Stimulated activated CD4-positive, alpha-beta T cell treated with anti-CD3 and anti-CD28 coated beads, Interleukin-12 subunit alpha, Interleukin-12 subunit beta, amount 100 ng/mL, for 48 hours (primary cell): ENCODE results near the gene OLFML3.
A peak's percentile ranks its signal among the peaks of the same experiment; 100 is the strongest.

Experiments used
- DNase-seq, 3 donors: peaks; one replicate each; pipeline ENCODE4 v3.0.0-alpha.2; 2020; ENCODE audit warnings: low read depth in 2 of 3, low spot score in 1 of 3

OLFML3 gene, protein sequence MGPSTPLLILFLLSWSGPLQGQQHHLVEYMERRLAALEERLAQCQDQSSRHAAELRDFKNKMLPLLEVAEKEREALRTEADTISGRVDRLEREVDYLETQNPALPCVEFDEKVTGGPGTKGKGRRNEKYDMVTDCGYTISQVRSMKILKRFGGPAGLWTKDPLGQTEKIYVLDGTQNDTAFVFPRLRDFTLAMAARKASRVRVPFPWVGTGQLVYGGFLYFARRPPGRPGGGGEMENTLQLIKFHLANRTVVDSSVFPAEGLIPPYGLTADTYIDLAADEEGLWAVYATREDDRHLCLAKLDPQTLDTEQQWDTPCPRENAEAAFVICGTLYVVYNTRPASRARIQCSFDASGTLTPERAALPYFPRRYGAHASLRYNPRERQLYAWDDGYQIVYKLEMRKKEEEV

DNA sequence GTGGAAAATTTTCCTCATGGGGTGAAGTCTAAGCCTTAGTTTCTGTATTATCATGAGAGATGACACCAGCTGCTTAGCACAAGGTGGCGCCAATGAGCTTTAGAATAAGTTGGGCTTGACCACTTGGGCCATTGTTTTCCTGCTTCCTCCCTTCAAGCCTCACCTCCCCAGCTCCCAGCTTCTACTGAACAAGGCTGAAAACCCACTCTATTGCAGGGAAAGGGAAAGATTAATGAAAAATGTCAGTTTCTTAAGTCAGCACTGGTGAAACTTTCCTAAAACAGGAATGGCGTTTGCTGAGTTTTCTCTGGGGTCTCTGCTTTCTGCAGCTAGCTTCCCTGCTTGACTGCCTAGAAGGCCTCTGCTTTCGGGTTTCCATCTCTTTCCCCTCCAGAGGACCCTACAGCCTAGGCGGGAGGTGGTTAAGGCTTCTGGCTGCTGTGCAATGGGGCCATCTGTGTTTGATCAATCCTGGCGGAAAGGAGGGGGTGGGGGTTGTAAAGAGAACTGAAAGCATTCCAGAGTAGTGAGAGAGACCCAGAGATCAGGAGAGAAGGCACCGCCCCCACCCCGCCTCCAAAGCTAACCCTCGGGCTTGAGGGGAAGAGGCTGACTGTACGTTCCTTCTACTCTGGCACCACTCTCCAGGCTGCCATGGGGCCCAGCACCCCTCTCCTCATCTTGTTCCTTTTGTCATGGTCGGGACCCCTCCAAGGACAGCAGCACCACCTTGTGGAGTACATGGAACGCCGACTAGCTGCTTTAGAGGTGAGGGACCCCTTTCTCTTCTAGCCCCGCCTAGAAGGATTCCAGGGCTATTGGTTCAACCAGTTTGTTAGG is at the start of gene OLFML3:
Gene OLFML3 (plus strand): TSS at position 612 of the 840 bp plus-strand sequence. CDS start 43 bp downstream, at position 655.
- DNase-seq = peak in 2 of 3 donors; percentile 46 to 47

DNA sequence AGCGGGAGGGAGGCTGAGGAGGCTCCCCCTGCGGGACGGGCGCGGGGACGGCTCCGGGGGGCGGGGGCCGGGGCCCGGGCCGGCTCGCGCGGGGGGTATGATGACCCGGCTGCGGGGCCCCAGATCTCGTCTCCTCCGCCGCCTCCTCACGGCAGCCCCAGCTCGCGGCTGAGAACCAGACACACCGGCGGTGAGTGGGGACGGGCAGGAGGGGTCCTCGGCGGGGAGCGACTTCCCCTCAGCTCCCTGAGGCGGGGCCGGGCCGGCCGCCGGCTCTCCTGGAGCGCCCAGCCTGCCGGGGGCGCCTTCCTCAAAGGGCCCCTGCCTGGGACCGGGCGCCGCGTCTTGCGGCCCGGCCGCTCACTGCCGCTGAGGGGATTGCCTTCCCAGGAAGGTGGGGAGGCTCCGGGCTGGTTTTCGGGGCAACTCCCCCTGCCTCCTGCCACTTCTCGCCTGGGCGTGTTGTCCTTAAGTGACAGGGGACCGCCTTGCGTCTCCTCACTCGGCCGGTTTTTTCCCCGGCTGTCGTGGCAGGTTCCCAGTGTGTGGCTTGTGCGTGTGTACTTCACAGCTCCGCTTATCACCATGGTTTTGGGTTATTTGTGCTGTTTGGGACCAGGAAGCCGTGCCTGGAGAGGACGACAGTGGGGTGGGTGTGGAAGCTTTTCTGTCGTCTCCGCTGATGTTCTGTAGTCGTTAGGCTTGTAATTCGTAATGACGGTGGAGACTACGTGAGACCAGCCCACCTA is 49.4 kb upstream of the OLFML3 start:
- peak in 2 of 3 donors; percentile 40 to 46 for DNase-seq

DNA sequence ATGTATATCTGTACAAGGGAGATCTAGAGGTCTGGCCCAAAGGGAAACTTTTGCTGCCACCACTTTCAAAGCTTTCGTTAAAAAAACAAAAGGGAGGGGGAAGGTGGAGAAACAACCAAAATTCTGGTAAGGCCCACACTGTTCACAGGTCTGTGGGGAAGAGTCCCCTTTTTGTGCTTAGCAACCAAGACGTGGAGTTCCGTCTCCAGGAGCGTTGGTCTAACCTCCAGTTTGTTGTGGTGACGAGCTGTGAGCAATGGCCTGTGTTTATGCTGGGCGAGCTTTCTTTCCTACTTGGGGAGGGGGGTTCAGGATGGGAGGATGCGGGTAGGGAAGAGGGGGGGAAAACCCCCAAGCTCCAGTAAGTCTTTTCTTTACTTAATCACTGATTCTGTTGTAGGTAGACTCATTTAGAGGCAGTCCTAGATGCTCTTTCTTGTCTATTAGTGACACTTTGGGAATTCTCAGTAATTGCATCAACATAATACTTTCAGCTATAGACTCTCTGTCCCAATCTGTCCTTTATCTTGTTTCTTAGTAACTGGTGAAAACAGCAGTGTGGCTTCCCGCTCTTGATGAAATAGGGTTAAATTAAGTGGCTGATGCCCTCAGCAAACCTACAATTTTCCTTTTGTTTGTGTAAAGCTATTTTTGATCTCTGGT is 48.6 kb upstream of the OLFML3 start:
- peak; percentile 57 to 67 (median 64) for DNase-seq

DNA sequence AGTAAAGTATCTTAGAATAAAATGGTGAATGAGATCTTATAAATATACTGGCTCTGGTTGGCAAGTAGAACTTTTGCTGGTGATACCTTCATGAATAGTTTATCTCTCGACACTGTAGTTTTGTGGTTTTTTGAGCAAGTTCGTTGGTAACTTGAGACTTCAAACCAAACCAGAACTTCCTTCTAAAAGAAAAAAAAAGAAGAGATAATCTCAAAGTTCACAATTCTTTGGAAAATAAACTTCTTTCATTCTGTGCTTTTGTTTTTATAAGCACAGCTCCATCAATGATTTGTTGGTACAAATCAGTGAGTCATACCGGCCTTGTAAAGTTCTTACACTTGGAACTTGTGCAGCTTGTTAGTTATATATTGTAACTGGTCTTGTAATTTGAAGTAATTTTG is 47.8 kb upstream of the OLFML3 start:
- no peak for DNase-seq

DNA sequence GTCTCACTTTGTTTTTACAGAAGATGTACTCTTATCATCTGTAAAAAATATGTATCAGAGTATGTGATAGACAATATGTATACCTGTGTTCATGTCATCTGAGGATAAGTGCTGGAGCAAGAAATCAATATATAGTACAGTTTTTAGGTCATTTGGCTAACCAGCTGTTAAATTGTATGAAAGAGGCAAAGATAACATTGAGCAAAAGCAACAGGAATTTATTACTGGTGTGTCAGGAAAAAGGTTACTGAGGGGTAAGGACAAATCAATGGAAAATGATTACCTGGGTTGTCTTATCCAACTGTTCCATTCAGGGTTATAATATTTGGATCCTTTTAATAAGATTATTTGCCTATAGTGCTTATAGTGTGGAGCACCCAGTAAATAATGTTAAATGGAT is 45.3 kb upstream of the OLFML3 start:
- no peak for DNase-seq

DNA sequence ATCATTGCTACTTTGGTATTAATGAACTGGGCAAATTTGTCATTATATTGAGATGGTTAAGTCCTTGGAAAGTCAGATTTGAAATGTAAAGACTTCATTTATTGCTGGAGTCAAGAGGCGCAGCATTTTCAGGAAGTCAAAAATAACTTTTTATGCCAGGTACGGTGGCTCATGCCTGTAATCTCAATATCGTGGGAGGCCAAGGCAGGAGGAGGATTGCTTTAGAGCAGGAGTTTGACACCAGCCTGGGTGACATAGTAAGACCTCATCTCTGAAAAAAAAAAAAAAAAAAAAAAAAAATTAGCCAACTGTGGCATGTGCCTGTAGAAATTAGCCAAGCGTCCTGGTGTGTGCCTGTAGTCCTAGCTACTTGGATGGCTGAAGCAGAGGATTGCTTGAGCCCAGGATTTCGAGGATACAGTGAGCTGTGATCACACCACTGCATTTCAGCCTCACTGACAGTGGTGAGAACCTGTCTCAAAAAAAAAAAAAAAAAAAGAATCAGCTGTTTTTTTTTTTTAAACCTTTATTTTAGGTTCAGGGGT is 44.7 kb upstream of the OLFML3 start:
- DNase-seq = no peak

DNA sequence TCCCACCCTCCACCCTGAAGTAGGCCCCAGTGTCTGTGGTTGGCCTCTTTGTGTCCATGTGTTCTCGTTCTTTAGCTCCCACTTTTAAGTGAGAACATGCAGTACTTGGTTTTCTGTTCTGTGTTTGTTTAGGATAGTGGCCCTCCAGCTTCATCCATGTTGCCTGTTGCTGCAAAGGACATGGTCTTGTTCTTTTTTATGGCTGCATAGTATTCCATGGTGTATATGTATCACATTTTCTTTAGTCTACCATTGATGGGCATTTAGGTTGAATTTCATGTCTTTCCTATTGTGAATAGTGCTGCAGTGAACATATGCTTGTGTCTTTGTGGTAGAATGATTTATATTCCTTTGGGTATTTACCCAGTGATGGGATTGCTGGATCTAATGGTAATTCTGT is 44.1 kb upstream of the OLFML3 start:
- no peak for DNase-seq

DNA sequence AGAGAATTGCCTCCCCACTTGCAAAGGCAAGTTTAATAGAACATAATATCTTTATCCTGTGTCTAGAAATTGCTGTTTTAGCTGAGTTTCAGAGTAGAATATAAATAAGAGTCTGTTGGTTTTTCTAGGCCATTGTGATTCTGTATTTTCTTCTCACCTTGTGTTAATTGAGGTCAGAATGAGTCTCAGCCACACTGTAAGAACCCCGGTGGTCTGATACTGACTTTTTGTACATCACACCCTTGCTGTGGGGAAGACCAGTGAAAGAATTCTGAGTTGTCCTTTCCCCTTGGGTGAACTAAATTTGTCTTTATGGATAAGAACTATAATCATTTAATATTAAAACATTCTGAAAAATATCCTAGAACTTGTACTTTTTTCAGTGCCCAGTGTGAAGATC is 43.3 kb upstream of the OLFML3 start:
- no peak for DNase-seq

DNA sequence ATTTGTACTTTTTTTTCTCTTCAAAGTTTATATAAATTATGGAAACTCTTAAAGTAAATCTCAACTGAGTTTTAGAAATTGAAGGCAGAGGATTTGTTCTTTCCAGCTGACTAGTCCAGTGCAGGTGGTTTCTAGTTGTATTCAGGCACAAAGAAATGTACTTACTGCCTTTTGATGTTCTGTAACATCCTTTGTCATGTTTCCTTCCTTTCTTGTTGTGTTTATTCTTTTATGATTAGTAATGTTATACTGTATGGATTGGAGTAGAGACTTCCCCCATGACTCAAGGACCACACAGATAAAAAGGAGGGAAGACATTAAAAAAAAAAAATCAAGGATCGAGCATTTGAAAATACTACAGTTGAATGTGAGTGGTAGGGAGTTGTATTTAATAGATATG is 42.1 kb upstream of the OLFML3 start:
- DNase-seq = no peak

DNA sequence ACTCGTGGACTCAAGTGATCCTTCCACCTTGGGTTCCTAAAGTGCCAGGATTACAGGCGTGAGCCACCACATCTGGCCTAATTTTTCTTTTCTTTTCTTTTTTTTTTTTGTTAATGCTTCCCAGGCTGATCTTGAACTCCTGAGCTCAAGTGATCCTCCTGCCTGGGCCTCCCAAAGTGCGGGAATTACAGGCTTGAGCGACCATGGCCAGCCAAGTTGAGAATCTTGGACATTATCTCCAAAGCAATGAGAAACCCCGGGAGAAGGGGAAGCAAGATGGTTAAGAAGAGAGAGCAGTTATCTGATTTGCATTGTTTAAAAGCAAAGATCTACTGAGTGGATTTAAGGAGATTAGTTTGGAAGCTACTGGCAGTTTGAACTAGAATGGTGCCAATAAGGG is 41.1 kb upstream of the OLFML3 start:
- no peak for DNase-seq

DNA sequence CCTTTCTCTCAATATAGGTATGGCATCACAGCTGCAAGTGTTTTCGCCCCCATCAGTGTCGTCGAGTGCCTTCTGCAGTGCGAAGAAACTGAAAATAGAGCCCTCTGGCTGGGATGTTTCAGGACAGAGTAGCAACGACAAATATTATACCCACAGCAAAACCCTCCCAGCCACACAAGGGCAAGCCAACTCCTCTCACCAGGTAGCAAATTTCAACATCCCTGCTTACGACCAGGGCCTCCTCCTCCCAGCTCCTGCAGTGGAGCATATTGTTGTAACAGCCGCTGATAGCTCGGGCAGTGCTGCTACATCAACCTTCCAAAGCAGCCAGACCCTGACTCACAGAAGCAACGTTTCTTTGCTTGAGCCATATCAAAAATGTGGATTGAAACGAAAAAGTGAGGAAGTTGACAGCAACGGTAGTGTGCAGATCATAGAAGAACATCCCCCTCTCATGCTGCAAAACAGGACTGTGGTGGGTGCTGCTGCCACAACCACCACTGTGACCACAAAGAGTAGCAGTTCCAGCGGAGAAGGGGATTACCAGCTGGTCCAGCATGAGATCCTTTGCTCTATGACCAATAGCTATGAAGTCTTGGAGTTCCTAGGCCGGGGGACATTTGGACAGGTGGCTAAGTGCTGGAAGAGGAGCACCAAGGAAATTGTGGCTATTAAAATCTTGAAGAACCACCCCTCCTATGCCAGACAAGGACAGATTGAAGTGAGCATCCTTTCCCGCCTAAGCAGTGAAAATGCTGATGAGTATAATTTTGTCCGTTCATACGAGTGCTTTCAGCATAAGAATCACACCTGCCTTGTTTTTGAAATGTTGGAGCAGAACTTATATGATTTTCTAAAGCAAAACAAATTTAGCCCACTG is 38.7 kb upstream of the OLFML3 start:
- peak in 2 of 3 donors; percentile 26 to 39 for DNase-seq

DNA sequence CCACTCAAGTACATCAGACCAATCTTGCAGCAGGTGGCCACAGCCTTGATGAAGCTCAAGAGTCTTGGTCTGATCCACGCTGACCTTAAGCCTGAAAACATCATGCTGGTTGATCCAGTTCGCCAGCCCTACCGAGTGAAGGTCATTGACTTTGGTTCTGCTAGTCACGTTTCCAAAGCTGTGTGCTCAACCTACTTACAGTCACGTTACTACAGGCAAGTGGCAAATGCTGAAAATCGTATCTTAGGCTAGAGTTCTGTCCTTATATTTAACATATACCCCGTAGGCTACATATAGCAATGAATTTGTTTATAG is 38.1 kb upstream of the OLFML3 start:
- no peak for DNase-seq

DNA sequence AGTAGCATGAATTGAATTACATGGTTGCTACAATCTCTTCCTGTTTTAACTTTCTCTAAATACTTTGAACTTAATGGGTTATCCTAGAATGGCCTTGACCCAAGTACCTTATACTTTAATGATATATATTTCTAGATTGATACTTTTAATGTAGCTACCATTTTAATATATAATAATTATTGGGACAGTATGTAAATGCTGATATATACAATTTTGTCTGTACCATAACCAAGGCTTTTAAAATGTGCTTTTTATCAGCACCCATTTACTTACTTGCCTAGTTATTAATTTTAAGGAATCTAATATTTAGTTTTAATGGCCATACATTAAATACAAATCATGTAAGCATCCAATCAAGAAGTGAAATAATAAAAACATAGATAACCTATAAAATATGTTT is 36.7 kb upstream of the OLFML3 start:
- no peak for DNase-seq

DNA sequence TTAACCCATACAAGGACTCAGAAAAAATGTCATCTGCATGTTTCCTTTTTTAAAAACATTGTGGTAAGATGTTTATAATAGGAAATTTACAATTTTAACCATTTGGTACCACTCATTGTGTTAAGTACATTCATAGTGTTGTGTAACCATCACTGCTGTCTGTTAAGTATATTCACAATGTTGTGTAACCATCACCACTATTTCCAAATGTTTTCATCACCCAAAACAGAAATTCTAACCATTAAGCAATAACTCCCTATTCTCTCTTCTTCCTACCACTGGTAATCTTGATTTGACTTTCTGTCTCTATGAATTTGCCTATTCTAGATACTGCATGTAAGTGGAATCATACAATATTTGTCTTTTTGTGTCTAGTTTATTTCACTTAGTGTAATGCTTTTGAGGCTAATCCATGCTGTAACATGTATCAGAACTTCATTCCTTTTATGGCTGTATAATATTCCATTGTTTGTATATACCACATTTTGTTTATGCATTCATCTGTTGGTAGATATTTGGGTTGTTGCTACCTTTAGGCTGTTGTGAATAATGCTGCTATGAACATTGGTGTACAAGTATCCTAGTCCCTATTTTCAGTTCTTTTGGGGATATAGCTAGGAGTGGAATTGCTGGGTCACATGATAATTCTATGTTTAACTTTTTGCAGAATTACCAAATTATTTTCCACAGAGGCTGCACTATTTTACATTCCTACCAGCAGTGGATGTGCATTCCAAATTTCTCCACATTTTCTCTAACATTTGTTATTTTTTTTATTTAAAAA is 36.1 kb upstream of the OLFML3 start:
- DNase-seq = no peak

DNA sequence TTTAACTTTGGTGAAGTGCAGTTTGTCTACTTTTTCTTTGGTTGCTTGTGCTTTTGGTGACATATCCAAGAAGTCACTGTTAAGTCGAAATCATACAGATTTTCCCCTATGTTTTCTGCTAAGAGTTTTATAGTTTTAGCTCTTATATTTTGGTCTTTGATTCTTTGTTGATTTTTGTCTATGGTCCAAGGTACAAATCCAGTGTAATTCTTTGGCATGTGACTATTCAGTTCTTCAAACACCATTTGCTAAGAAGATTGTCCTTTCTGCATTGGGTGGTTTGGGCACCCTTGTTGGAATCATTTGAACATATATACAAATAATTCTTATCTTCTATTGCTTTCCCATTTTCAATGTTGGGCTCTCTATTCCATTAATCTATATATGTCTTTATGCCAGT is 33.9 kb upstream of the OLFML3 start:
- no peak for DNase-seq

DNA sequence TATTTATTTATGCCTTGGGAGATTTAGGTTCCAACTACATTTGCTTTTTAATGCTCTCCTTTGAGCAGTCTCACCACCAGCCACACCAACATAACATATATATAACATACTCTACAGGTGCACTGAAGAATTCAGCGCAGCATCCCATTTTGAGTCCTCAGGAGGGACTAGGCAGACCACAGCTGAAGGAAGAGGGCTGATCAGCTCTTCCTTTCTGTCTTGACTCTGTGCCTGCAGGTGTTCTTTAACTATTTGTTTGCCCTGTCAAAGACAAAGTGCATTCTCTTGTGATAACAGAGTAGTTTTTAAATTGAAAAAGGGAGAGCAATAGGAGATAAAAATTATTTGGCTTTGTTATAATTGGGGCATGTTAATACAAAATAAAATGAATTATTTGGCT is 33.2 kb upstream of the OLFML3 start:
- DNase-seq = no peak

DNA sequence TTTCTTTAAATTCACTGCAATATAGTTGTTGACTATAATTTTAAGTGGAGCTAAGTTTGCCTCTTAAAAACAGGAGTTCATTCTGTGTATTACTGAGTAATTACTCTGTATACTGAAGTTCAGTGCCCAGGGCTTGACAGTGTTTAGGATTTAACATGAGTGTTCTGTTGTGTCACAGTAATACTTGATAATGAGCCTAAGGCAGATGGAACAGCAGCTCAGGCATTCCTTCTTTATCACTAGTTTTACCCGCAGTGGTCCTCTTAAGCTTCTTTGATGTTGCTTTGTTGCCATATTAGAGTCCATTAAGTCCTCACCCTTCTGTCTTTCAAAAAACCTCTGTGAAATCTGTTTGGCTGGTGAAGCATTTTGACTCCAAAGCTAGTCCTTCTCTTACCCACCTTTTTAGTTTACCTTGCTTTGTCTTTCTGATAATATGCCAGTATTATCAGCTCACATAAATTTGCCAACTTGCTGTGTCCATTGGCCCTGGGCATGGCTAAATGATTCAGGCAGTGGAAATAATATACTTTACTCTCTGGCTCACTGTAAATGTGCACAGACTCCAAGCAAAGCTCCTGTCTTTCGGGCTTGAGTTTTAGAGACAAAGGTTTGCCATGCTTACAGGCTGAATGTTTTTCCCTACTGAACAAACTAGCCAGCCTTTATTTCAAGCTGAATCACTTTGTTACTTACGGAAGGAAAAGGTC is 32.4 kb upstream of the OLFML3 start:
- no peak for DNase-seq

DNA sequence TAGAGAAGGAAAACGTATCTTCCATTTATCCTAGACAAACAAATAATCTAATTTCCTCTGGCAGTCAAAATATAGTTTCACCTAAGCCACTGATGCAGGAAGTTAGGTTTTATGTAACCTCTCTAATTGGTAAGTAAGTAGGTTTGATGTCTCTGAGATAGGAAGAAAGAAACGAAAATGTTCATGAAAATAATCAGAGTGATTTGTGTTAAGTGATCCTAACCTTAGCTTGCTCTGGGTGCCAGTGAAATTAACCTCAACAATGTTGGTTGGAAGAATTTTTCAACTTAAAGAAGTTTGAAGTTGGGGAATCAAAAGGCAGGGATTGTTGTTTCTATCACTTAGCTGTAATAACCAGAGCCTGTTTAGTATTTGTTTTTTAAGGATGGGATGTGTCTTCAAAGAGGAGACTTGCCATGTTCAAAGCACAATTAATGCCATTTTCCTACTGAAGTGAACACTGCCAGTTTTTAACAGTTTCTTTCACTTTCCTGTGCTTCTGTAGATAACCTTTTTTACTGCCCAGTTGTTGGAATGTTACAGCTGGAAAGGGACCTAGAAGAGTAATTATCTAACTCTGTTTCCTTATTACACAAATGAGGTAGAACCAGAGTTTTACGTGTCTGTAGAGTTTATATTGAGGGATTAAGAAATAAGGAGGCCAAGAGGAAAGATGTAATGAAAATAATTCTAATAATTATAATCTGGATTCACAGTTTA is 31.7 kb upstream of the OLFML3 start:
- no peak for DNase-seq
